22Rv1 (cell line): ENCODE data around the gene PDK1.

Experiments used
- H3K27ac ChIP-seq: fragments of 450-650 bp; 2 replicates; pipeline ENCODE4 v1.5.1; 2017
- CTCF ChIP-seq: fragments of 450-650 bp; IDR thresholded peaks from 2 replicates; pipeline ENCODE4 v1.5.1; 2017; ENCODE audit warnings: mild to moderate bottlenecking
- ZFX ChIP-seq: fragments of 450-650 bp; IDR thresholded peaks from 2 replicates; pipeline ENCODE4 v1.6.1; 2017; ENCODE audit warnings: antibody characterized with exemption, borderline replicate concordance

PDK1 gene

GRCh38 chr2:172643142-172643541 lies 87.3 kb downstream of the PDK1 start:
- no peak for TF ChIP-seq ZFX
- TF ChIP-seq CTCF: no peak
- H3K27ac ChIP-seq: no peak overlapping the region

GRCh38 chr2:172647439-172647838 lies 91.5 kb downstream of the PDK1 start:
- no peak for TF ChIP-seq ZFX
- no peak overlapping the region for H3K27ac ChIP-seq

GRCh38 chr2:172655091-172655837 lies 99.4 kb downstream of the PDK1 start:
- no peak overlapping the region for H3K27ac ChIP-seq
- TF ChIP-seq ZFX (no peak), CTCF (no peak)

GRCh38 chr2:172655838-172656573 lies 100.1 kb downstream of the PDK1 start:
- TF ChIP-seq ZFX (no peak), CTCF (no peak)
- H3K27ac ChIP-seq: no peak overlapping the region
